Endodermal cell (in vitro differentiated cells): ENCODE measurements around the gene PDP2. TPM values are rescaled to one million over a fixed set of nuclear protein-coding genes. Genes with fewer than 3 reads are reported as not detected.
A peak's percentile ranks its signal among the peaks of the same experiment; 100 is the strongest.

Experiments
- DNase-seq: peaks from one replicate; pipeline ENCODE4 v3.0.0-alpha.2; 2017
- H3K27ac ChIP-seq: 2 replicates; pipeline ENCODE4 v1.5.1; 2013; ENCODE audit warnings: mild to moderate bottlenecking, low read depth, low read length, moderate library complexity
- H3K27me3 ChIP-seq: 2 replicates; pipeline ENCODE4 v1.6.1; 2013; ENCODE audit warnings: mild to moderate bottlenecking, low read length, moderate library complexity; ENCODE audit not compliant: insufficient read depth, control insufficient read depth, poor library complexity, severe bottlenecking
- H3K36me3 ChIP-seq: 2 replicates; pipeline ENCODE4 v1.7.0; 2013; ENCODE audit warnings: mild to moderate bottlenecking, low read length, moderate library complexity; ENCODE audit not compliant: control insufficient read depth, insufficient read depth
- H3K4me1 ChIP-seq: one replicate; pipeline ENCODE4 v1.7.0; 2013; ENCODE audit warnings: low read length; ENCODE audit not compliant: control insufficient read depth, insufficient read depth
- H3K4me3 ChIP-seq: 2 replicates; pipeline ENCODE4 v1.5.1; 2013; ENCODE audit warnings: mild to moderate bottlenecking, low read length, moderate library complexity
- H3K9ac ChIP-seq: 2 replicates; pipeline ENCODE4 v1.6.1; 2013; ENCODE audit warnings: mild to moderate bottlenecking, low read length, moderate library complexity; ENCODE audit not compliant: poor library complexity, severe bottlenecking; ENCODE audit errors: extremely low read depth
- H3K9me3 ChIP-seq: 2 replicates; pipeline ENCODE4 v1.6.1; 2013; ENCODE audit warnings: mild to moderate bottlenecking, low read length, moderate library complexity; ENCODE audit not compliant: control insufficient read depth
- H3K27ac Mint-ChIP-seq: 2 replicates; pipeline ENCODE4 v1.8.0; 2020; ENCODE audit warnings: mixed read lengths
- H3K27me3 Mint-ChIP-seq: 2 replicates; pipeline ENCODE4 v1.8.0; 2021; ENCODE audit warnings: mild to moderate bottlenecking, mixed read lengths; ENCODE audit not compliant: insufficient read depth
- H3K36me3 Mint-ChIP-seq: 2 replicates; pipeline ENCODE4 v1.8.0; 2020; ENCODE audit warnings: low read depth, mixed read lengths
- H3K4me1 Mint-ChIP-seq: 2 replicates; pipeline ENCODE4 v1.8.0; 2020; ENCODE audit warnings: mixed read lengths
- H3K4me3 Mint-ChIP-seq: 2 replicates; pipeline ENCODE4 v1.8.0; 2020; ENCODE audit warnings: mild to moderate bottlenecking, moderate library complexity, mixed read lengths
- H3K9me3 Mint-ChIP-seq: 2 replicates; pipeline ENCODE4 v1.8.0; 2020; ENCODE audit warnings: mild to moderate bottlenecking, mixed read lengths
- CTCF ChIP-seq: fragments of 200-600 bp; sonication (generic); conservative IDR thresholded peaks from 2 replicates; pipeline ENCODE4 v1.5.0; 2021; ENCODE audit warnings: antibody characterized with exemption, mild to moderate bottlenecking
- WGBS, 2 experiments: methylation state at CpG; one replicate each; pipeline versions ENCODE4 v1.1.5 to v1.1.7; 2013; ENCODE audit warnings: missing lambda C conversion rate in 2 of 2, mixed read lengths in 1 of 2; ENCODE audit not compliant: insufficient coverage in 1 of 2, insufficient read length in 1 of 2; 5-methylcytosine and 5-hydroxymethylcytosine counted together
- total RNA-seq, 2 donors: library from RNA; stranded (reverse); fragmentation: NEBNext Ultra II Directional in 1 of 2; extraction: Animal tissue kit (Norgen Biotek cat#: 25700) in 1 of 2; gene quantifications; 2 replicates in 1 of 2; 3 replicates in 1 of 2; pipeline ENCODE4 v1.2.1, GENCODE V29; 2021

PDP2 gene
- total RNA-seq, 2 donors from 2014 or later = 23.1 to 31.5 TPM

- Mint-ChIP-seq H3K4me1 (no peaks in the 10 kb centered on the region), H3K4me3 (no peak overlapping the region), H3K36me3 (no peaks in the 10 kb centered on the region), H3K27me3 (peaks cover 36% of the 10 kb centered on the region), H3K9me3 (no peaks in the 10 kb centered on the region), H3K27ac (no peak overlapping the region)
- peak; percentile 24 for DNase-seq
- Histone ChIP-seq H3K27ac (no peak overlapping the region), H3K9me3 (no peaks in the 10 kb centered on the region), H3K4me1 (no peaks in the 10 kb centered on the region), H3K9ac (no peak overlapping the region), H3K4me3 (no peak overlapping the region), H3K27me3 (peaks cover 35% of the 10 kb centered on the region), H3K36me3 (no peaks in the 10 kb centered on the region)
- 92 to 94% methylated on average over 9 to 13 of the region's 14 CpGs for WGBS, 2 experiments
- TF ChIP-seq CTCF = no peak
Measured at GRCh38 chr16:66850115-66850815, 30.1 kb upstream of the PDP2 start.

- H3K27me3 Mint-ChIP-seq = peaks cover 25% of the 10 kb centered on the region
- 88 to 89% methylated on average over 9 to 13 of the region's 13 CpGs for WGBS, 2 experiments
Measured at GRCh38 chr16:66851166-66851964, 28.9 kb upstream of the PDP2 start.

More at GRCh38 chr16:66851166-66851964, 28.9 kb upstream of the PDP2 start:
- Mint-ChIP-seq H3K4me3 (no peak overlapping the region), H3K36me3 (no peaks in the 10 kb centered on the region), H3K9me3 (no peaks in the 10 kb centered on the region), H3K4me1 (no peaks in the 10 kb centered on the region), H3K27ac (no peak overlapping the region)
- no peaks in the 10 kb centered on the region for H3K36me3 ChIP-seq
- H3K4me3 ChIP-seq = no peak overlapping the region
- H3K9ac ChIP-seq = no peak overlapping the region
- no peaks in the 10 kb centered on the region for H3K9me3 ChIP-seq
- peak; percentile 36 for DNase-seq
- no peak overlapping the region for H3K27ac ChIP-seq
- H3K27me3 ChIP-seq = peaks cover 24% of the 10 kb centered on the region
- no peaks in the 10 kb centered on the region for H3K4me1 ChIP-seq
- no peak for TF ChIP-seq CTCF
